ENCODE data around the gene CCL16. TPM values are rescaled to one million over a fixed set of nuclear protein-coding genes. Genes with fewer than 3 reads are reported as not detected.

Gene CCL16
- total and polyA plus RNA-seq, 2 of the 4 experiments (the other 2 are of a cell fraction) = not detected

DNA sequence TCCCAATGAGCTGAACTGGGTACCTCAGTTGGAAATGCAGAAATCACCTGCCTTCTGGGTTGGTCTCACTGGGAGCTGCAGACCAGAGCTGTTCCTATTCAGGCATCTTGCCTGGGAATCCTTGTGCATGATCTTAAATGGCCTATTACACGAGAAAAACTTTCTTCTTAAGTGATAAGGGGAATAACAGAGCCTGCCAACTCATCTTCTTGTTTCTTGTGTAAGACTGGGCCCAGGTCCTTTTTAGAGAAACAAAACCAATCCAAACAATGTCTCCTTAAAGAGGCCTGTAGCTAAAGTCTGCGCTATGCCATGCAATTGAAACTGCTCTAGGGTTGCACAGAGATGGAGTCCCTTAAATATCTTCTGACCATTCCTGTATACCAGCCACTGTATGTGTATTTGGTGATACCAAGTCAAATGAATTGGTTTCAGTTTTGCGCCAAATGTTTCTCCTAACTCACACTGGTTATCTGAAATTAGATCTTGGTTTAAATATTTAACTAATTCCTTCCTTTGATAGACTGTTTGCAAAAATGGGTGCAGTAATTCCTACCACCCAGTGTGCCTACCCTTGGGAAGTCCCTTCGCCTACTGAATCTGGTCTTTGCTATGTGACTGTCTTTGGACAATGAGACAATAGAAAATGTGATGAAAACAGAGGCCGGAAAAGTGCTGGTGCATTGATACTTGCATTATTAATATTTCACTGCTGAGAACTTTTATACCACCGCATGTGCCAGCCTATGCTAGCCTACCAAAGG lies 43.0 kb upstream of the CCL16 start:
- ChIA-PET CTCF (no interaction called here), POLR2A (ENCODE audit: unreplicated experiment) (no interaction called here)
- ATAC-seq (ENCODE audit: low read depth) (no peak), DNase-seq (no peak)
- H3K27ac ChIP-seq (ENCODE audit: insufficient read depth, low read length) = no peak overlapping the region
- H2BK5ac ChIP-seq (ENCODE audit: low read depth, low read length, poor library complexity, severe bottlenecking) = no peak overlapping the region
- intact Hi-C loops (cut with micrococcal nuclease) (no loop called here), dilution Hi-C loops (cut with HindIII; ENCODE audit: low sequenced_read_pairs, unreplicated experiment) (no loop called here), in situ Hi-C loops (cut with MboI; ENCODE audit: low sequenced_read_pairs) (no loop called here)
- H3K4me3 ChIP-seq (ENCODE audit: insufficient read depth, low read depth, low read length) = no peak overlapping the region
- no peak overlapping the region for H3K4me2 ChIP-seq (ENCODE audit: low read depth, low read length)
- no peak overlapping the region for H3K14ac ChIP-seq (replicated peaks; ENCODE audit: low read depth, low read length)
- no peak overlapping the region for H2BK15ac ChIP-seq (ENCODE audit: low read depth, low read length)
- H3K79me1 ChIP-seq (ENCODE audit: low read depth in 1 of 2, low read length in 2 of 2) = no peaks in the 10 kb centered on the region
- no peak overlapping the region for H3K9ac ChIP-seq (ENCODE audit: low read depth, low read length)
- no peak overlapping the region for H3K4ac ChIP-seq (ENCODE audit: low read depth, low read length)
- H3K27me3 ChIP-seq (ENCODE audit: control insufficient read depth, insufficient read depth, low read length) = no peaks in the 10 kb centered on the region
- H4K5ac ChIP-seq (ENCODE audit: low read depth, low read length) = no peak overlapping the region
- H2BK120ac ChIP-seq (ENCODE audit: low read depth, low read length) = no peak overlapping the region
- no peak overlapping the region for H2AK5ac ChIP-seq (ENCODE audit: low read depth, low read length)
- H4K91ac ChIP-seq (ENCODE audit: insufficient read depth, low read depth, low read length) = no peak overlapping the region
- H2AK9ac ChIP-seq (replicated peaks; ENCODE audit: low read depth, low read length, poor library complexity) = no peak overlapping the region
- H3K36me3 ChIP-seq (ENCODE audit: control insufficient read depth, insufficient read depth, low read length) = no peaks in the 10 kb centered on the region
- H3K9me3 ChIP-seq (ENCODE audit: control insufficient read depth, insufficient read depth, low read length) = no peaks in the 10 kb centered on the region
- no TSS peak for BruUV-seq (replicated peaks)
- H2AFZ ChIP-seq (replicated peaks; ENCODE audit: low read length, poor library complexity) = no peak overlapping the region
- H2BK20ac ChIP-seq (ENCODE audit: low read depth, low read length) = no peak overlapping the region
- no peaks in the 10 kb centered on the region for H4K20me1 ChIP-seq (ENCODE audit: insufficient read depth, low read length)
- H3K23ac ChIP-seq (ENCODE audit: low read depth, low read length) = no peak overlapping the region
- H3K9me1 ChIP-seq (ENCODE audit: insufficient read depth, low read length) = no peaks in the 10 kb centered on the region
- no peak for TF ChIP-seq NFE2L2 (IDR thresholded peaks at IDR 0.05; ENCODE audit: low read depth, low read length)
- no peak for TF ChIP-seq USF2 (IDR thresholded peaks at IDR 0.05; ENCODE audit: low read depth, low read length)
- no peak for TF ChIP-seq CEBPB (IDR thresholded peaks at IDR 0.05; ENCODE audit: low read depth, low read length)
- no peak for TF ChIP-seq CHD1 (IDR thresholded peaks at IDR 0.05; ENCODE audit: low read depth, low read length)
- TF ChIP-seq BHLHE40 (IDR thresholded peaks at IDR 0.05; ENCODE audit: low read depth, low read length) = no peak
- no peak for TF ChIP-seq MAFK (IDR thresholded peaks at IDR 0.05; ENCODE audit: low read depth, low read length)
- no peak for TF ChIP-seq POLR2A (IDR thresholded peaks at IDR 0.05; ENCODE audit: low read depth, low read length)
- no peak for TF ChIP-seq SMC3 (IDR thresholded peaks at IDR 0.05; ENCODE audit: low read depth, low read length)
- TF ChIP-seq RFX5 (IDR thresholded peaks at IDR 0.05; ENCODE audit: low read depth, low read length) = no peak
- TF ChIP-seq RCOR1 (IDR thresholded peaks at IDR 0.05; ENCODE audit: insufficient replicate concordance, low read length) = no peak
- no peak for TF ChIP-seq MAZ (IDR thresholded peaks at IDR 0.05; ENCODE audit: borderline replicate concordance, low read depth, low read length)
- no peak for TF ChIP-seq RAD21 (IDR thresholded peaks at IDR 0.05; ENCODE audit: low read length)
- TF ChIP-seq CTCF (conservative IDR thresholded peaks at IDR 0.05; ENCODE audit: low read depth, low read length) = no peak
- TF ChIP-seq, protein P1, sequence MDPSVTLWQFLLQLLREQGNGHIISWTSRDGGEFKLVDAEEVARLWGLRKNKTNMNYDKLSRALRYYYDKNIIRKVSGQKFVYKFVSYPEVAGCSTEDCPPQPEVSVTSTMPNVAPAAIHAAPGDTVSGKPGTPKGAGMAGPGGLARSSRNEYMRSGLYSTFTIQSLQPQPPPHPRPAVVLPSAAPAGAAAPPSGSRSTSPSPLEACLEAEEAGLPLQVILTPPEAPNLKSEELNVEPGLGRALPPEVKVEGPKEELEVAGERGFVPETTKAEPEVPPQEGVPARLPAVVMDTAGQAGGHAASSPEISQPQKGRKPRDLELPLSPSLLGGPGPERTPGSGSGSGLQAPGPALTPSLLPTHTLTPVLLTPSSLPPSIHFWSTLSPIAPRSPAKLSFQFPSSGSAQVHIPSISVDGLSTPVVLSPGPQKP (IDR thresholded peaks at IDR 0.05; ENCODE audit: borderline replicate concordance, low read depth, low read length) = no peak
- no peak for TF ChIP-seq MXI1 (IDR thresholded peaks at IDR 0.05; ENCODE audit: borderline replicate concordance, low read depth, low read length)
- no peak for TF ChIP-seq FOS (IDR thresholded peaks at IDR 0.05; ENCODE audit: low read depth, low read length)
- WGBS, 2 experiments (ENCODE audit: extremely low coverage in 2 of 2, insufficient read length in 1 of 2) = no CpG with 5 or more reads among the region's 6 CpGs
- no peak overlapping the region for H3K56ac ChIP-seq (ENCODE audit: extremely low read depth, insufficient read depth, low read length)
- no peaks in the 10 kb centered on the region for H3K4me1 ChIP-seq (ENCODE audit: control insufficient read depth, insufficient read depth, low read length)
- no peak overlapping the region for H4K8ac ChIP-seq (ENCODE audit: low read depth in 2 of 2, low read length in 2 of 2)
- no peak overlapping the region for H3K18ac ChIP-seq (ENCODE audit: low read depth, low read length)
